ENCODE measurements around the gene TMEM169. TPM values are rescaled to one million over a fixed set of nuclear protein-coding genes. Genes with fewer than 3 reads are reported as not detected.

TMEM169 gene
- total RNA-seq, 1 donor from 2014 or later, result 20.1 TPM

GRCh38 chr2:216070195-216070594, 11.5 kb upstream of the TMEM169 start:
- Histone ChIP-seq H3K79me2 (ENCODE audit: insufficient read depth, low read length) (no peaks in the 10 kb centered on the region), H3K4me2 (ENCODE audit: low read length) (no peak overlapping the region), H3K27me3 (ENCODE audit: insufficient read depth, low read length) (no peaks in the 10 kb centered on the region), H3K27ac (ENCODE audit: low read depth, low read length) (no peak overlapping the region), H3K4me1 (ENCODE audit: insufficient read depth, low read length) (peaks cover 12% of the 10 kb centered on the region), H3K9ac (ENCODE audit: low read length) (no peak overlapping the region), H4K20me1 (ENCODE audit: insufficient read depth, low read length) (no peaks in the 10 kb centered on the region), H3K4me3 (ENCODE audit: insufficient read depth, low read depth, low read length) (no peak overlapping the region), H3K9me3 (ENCODE audit: insufficient read depth, low read depth, low read length) (no peaks in the 10 kb centered on the region), H3K36me3 (ENCODE audit: insufficient read depth, low read length) (no peaks in the 10 kb centered on the region), H2AFZ (ENCODE audit: low read depth, low read length) (no peak overlapping the region)
- Mint-ChIP-seq H3K27ac (ENCODE audit: unreplicated experiment) (no peak overlapping the region), H3K9me3 (ENCODE audit: unreplicated experiment) (no peaks in the 10 kb centered on the region), H3K36me3 (ENCODE audit: low read depth, unreplicated experiment) (peaks cover 1% of the 10 kb centered on the region), H3K27me3 (ENCODE audit: low read depth, unreplicated experiment) (no peaks in the 10 kb centered on the region), H3K4me1 (ENCODE audit: low read depth, unreplicated experiment) (peaks cover 9% of the 10 kb centered on the region), H3K4me3 (ENCODE audit: unreplicated experiment) (no peak overlapping the region)
- TF ChIP-seq CTCF (IDR thresholded peaks at IDR 0.05; ENCODE audit: insufficient read depth, low read depth, low read length), result no peak
- TF ChIP-seq EZH2 (IDR thresholded peaks at IDR 0.05; ENCODE audit: insufficient read depth, low read length), result no peak
- FAIRE-seq (no peak), DNase-seq (ENCODE audit: low read depth) (no peak)

- Mint-ChIP-seq H3K4me3 (ENCODE audit: unreplicated experiment) (no peak overlapping the region), H3K9me3 (ENCODE audit: unreplicated experiment) (no peaks in the 10 kb centered on the region), H3K27ac (ENCODE audit: unreplicated experiment) (no peak overlapping the region), H3K4me1 (ENCODE audit: low read depth, unreplicated experiment) (peaks cover 5% of the 10 kb centered on the region), H3K27me3 (ENCODE audit: low read depth, unreplicated experiment) (no peaks in the 10 kb centered on the region), H3K36me3 (ENCODE audit: low read depth, unreplicated experiment) (no peaks in the 10 kb centered on the region)
- Histone ChIP-seq H3K9ac (ENCODE audit: low read length) (no peak overlapping the region), H4K20me1 (ENCODE audit: insufficient read depth, low read length) (no peaks in the 10 kb centered on the region), H3K36me3 (ENCODE audit: insufficient read depth, low read length) (no peaks in the 10 kb centered on the region), H3K27ac (ENCODE audit: low read depth, low read length) (no peak overlapping the region), H3K4me3 (ENCODE audit: insufficient read depth, low read depth, low read length) (no peak overlapping the region), H3K9me3 (ENCODE audit: insufficient read depth, low read depth, low read length) (no peaks in the 10 kb centered on the region), H2AFZ (ENCODE audit: low read depth, low read length) (no peak overlapping the region), H3K4me1 (ENCODE audit: insufficient read depth, low read length) (peaks cover 9% of the 10 kb centered on the region), H3K4me2 (ENCODE audit: low read length) (no peak overlapping the region), H3K27me3 (ENCODE audit: insufficient read depth, low read length) (no peaks in the 10 kb centered on the region), H3K79me2 (ENCODE audit: insufficient read depth, low read length) (no peaks in the 10 kb centered on the region)
- DNase-seq (ENCODE audit: low read depth) (no peak), FAIRE-seq (no peak)
- TF ChIP-seq EZH2 (IDR thresholded peaks at IDR 0.05; ENCODE audit: insufficient read depth, low read length), result no peak
Measured at GRCh38 chr2:216071111-216071851, 10.4 kb upstream of the TMEM169 start.

GRCh38 chr2:216072473-216072872, 9.2 kb upstream of the TMEM169 start:
- Mint-ChIP-seq H3K27me3 (ENCODE audit: low read depth, unreplicated experiment) (no peaks in the 10 kb centered on the region), H3K4me3 (ENCODE audit: unreplicated experiment) (no peak overlapping the region), H3K9me3 (ENCODE audit: unreplicated experiment) (no peaks in the 10 kb centered on the region), H3K27ac (ENCODE audit: unreplicated experiment) (no peak overlapping the region), H3K36me3 (ENCODE audit: low read depth, unreplicated experiment) (no peaks in the 10 kb centered on the region), H3K4me1 (ENCODE audit: low read depth, unreplicated experiment) (no peaks in the 10 kb centered on the region)
- Histone ChIP-seq H2AFZ (ENCODE audit: low read depth, low read length) (no peak overlapping the region), H3K36me3 (ENCODE audit: insufficient read depth, low read length) (no peaks in the 10 kb centered on the region), H4K20me1 (ENCODE audit: insufficient read depth, low read length) (no peaks in the 10 kb centered on the region), H3K9me3 (ENCODE audit: insufficient read depth, low read depth, low read length) (no peaks in the 10 kb centered on the region), H3K27ac (ENCODE audit: low read depth, low read length) (no peak overlapping the region), H3K79me2 (ENCODE audit: insufficient read depth, low read length) (no peaks in the 10 kb centered on the region), H3K4me3 (ENCODE audit: insufficient read depth, low read depth, low read length) (no peak overlapping the region), H3K9ac (ENCODE audit: low read length) (no peak overlapping the region), H3K27me3 (ENCODE audit: insufficient read depth, low read length) (no peaks in the 10 kb centered on the region), H3K4me1 (ENCODE audit: insufficient read depth, low read length) (no peaks in the 10 kb centered on the region), H3K4me2 (ENCODE audit: low read length) (no peak overlapping the region)
- TF ChIP-seq EZH2 (IDR thresholded peaks at IDR 0.05; ENCODE audit: insufficient read depth, low read length) (no peak), CTCF (IDR thresholded peaks at IDR 0.05; ENCODE audit: insufficient read depth, low read depth, low read length) (no peak)
- no peak for DNase-seq (ENCODE audit: low read depth)
- FAIRE-seq, result no peak
